Activated CD4-positive, CD25-positive, alpha-beta regulatory T cell treated with anti-CD3 and anti-CD28 coated beads, Interleukin-2, amount 50 U/mL, for 24 hours (primary cell): ENCODE data around the gene CELSR1.

ENCODE experiments used
- ATAC-seq, 2 donors: fragments of 150-1000 bp; cut with Tn5 transposase; one replicate each; pipeline ENCODE4 v1.10.0; 2021; ENCODE audit warnings: mild to moderate bottlenecking in 1 of 2, moderate library complexity in 1 of 2

The CELSR1 gene

GRCh38 chr22:46392137-46392844, 145.1 kb downstream of the CELSR1 start:
- ATAC-seq = no peak

- no peak for ATAC-seq
Observed at GRCh38 chr22:46391486-46392136, 145.8 kb downstream of the CELSR1 start.

GRCh38 chr22:46390652-46391301, 146.6 kb downstream of the CELSR1 start:
- no peak for ATAC-seq

- ATAC-seq = no peak
Observed at GRCh38 chr22:46390105-46390651, 147.2 kb downstream of the CELSR1 start.

- ATAC-seq = no peak
Observed at GRCh38 chr22:46389081-46389480, 148.3 kb downstream of the CELSR1 start.

- no peak for ATAC-seq
Observed at GRCh38 chr22:46388647-46389046, 148.8 kb downstream of the CELSR1 start.

GRCh38 chr22:46387748-46388147, 149.7 kb downstream of the CELSR1 start:
- no peak for ATAC-seq

- ATAC-seq = no peak
Observed at GRCh38 chr22:46386312-46386711, 151.1 kb downstream of the CELSR1 start.

GRCh38 chr22:46382524-46382923, 154.9 kb downstream of the CELSR1 start:
- no peak for ATAC-seq

GRCh38 chr22:46381731-46382130, 155.7 kb downstream of the CELSR1 start:
- no peak for ATAC-seq

- ATAC-seq = no peak
Observed at GRCh38 chr22:46381142-46381541, 156.3 kb downstream of the CELSR1 start.

GRCh38 chr22:46380581-46380980, 156.8 kb downstream of the CELSR1 start:
- no peak for ATAC-seq

- no peak for ATAC-seq
Observed at GRCh38 chr22:46380069-46380468, 157.4 kb downstream of the CELSR1 start.

- ATAC-seq = no peak
Observed at GRCh38 chr22:46379066-46379930, 158.1 kb downstream of the CELSR1 start.

- ATAC-seq = no peak
Observed at GRCh38 chr22:46378426-46379065, 158.9 kb downstream of the CELSR1 start.

- no peak for ATAC-seq
Observed at GRCh38 chr22:46377525-46378425, 159.6 kb downstream of the CELSR1 start.

GRCh38 chr22:46376908-46377524, 160.4 kb downstream of the CELSR1 start:
- ATAC-seq = no peak

GRCh38 chr22:46376111-46376510, 161.3 kb downstream of the CELSR1 start:
- no peak for ATAC-seq

- no peak for ATAC-seq
Observed at GRCh38 chr22:46374663-46375474, 162.6 kb downstream of the CELSR1 start.
